Putamen (tissue), 1 donor: ENCODE measurements around the gene MKX.

ENCODE experiments used
- DNase-seq: peaks from one replicate; pipeline ENCODE4 v3.0.0-alpha.2; 2016; ENCODE audit warnings: low spot score

The MKX gene, protein sequence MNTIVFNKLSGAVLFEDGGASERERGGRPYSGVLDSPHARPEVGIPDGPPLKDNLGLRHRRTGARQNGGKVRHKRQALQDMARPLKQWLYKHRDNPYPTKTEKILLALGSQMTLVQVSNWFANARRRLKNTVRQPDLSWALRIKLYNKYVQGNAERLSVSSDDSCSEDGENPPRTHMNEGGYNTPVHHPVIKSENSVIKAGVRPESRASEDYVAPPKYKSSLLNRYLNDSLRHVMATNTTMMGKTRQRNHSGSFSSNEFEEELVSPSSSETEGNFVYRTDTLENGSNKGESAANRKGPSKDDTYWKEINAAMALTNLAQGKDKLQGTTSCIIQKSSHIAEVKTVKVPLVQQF

DNA sequence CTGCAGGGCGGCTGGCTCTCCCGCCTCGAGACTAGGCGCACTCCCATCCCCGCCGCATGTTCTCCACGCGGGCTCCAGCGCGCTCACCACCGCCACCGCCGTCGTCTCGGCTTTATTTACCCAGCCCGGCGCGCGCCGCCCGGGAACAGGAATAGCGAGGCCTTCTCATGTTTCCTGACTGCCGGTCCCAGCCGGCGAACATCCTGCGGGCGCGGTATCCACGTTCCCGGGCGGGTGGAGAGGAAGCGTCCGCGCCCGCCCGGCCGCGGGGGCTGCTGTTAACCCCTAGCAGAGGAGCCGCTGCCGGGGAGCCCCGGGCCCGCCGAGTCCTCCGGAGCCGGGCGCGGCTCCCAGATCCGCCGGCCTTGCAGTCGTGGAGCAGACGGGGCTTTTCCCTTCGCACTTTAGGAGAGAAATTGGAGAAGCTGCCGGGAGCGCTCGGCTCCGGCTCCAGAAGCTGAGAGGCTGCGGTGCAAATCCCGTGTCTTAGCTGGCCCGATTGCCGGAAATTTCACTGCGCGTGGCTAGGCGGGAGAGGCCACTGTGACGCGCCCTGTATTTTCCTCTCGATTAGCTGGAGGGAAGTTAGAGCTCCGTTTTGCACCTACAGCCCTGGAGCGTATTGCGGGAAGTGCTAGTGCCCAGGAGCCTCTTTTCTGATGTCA is at the start of gene MKX:
TSS of gene MKX (minus strand) at position 88 of the 665 bp plus-strand sequence. CDS start 2,404 bp downstream, outside the sequence.
- no peak for DNase-seq

DNA sequence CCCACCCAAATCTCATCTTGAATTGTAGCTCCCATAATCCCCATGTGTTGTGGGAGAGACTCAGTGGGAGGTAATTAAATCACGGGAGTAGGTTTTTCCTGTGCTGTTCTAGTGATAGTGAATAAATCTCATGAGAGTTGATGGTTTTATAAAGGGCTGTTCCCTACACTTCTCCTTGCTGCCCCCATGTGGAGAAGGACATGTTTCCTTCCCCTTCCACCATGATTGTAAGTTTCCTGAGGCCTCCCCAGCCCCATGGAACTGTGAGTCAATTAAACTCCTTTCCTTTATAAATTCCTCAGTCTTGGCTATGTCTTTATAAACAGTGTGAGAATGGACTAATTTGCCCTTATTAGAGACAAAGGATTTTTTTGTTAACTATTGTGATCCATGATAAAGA is 48.5 kb upstream of the MKX start:
- no peak for DNase-seq

DNA sequence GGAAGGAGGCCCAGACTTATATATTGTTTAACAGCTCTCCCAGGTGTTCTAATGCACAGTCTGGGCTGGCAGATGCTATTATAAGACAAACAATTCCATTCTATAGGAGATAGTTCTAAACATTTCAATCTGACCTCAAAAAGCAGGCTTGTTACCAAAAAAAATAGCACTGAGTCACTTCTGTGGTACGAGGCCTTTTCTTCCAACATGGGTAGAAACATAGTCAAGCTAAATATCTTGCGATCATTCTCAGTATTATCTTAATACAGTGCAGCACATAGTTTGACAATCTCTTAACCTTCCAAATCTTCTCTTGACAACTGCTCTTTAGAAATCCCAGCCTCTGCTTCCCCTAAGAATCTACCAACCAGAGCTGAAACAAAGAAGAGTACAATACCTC is 46.6 kb upstream of the MKX start:
- DNase-seq = no peak

DNA sequence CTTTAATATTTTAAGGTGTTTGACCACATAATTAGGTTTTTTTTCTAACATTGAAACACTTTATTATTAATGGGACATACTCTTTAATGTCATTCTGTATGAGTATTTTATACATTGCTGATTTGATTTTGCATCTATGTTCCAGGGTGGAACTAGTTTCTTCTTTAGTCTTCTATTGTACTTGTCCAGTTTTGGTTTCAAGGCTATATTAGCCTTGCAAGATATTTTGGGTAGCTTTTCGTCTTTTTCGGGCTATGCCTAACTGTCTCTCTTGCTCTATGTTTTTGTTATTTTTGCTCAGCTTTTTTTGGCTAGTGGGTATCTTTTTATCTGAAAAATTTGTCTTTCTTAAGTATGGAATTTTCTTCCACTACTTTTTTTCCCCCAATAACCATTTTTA is 38.7 kb upstream of the MKX start:
- DNase-seq = no peak

DNA sequence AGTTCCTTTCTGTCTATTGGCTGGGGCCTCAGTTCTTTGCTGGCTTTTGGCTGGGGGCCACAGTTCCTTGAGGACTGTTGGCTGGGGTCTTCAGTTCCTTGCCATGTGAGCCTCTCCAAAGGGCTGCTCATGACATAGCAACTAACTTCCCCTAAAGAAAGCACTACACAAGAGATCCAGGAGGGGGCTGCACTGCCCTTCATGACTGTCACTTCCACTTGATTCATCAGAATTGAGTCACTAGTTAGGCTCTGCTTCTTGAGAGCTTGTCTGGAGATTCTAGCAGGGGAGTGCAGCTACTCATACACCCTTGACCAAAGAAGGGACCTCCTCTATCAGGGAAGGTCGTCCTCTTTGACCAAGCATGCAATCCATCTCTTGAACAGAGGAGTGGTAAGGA is 38.0 kb upstream of the MKX start:
- no peak for DNase-seq

DNA sequence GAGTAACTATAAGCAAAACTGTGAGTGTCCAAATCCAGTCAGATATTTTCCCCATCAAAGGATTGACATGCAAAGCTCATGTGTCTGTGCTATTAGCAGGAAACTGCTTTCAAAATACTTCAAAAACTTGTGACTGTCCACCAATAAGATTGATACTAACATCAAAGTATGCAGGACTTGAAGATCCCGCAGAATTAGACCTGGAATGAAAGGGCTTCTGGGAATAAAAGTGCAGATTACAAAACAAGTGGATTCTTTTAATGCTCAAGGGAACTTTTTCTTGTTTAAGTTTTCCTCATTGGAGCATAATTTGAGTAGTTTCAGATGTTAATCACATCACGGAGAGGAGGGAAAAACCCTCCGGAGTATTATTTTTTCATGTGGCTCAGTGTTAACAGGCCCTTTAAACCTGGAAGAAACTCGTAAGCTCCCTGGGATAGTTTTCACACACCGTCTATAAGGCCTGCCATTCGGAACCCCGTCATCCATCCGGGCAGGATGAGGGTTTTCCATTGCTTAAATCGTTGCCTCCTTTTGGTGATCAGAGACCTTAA is 33.9 kb upstream of the MKX start:
- no peak for DNase-seq

DNA sequence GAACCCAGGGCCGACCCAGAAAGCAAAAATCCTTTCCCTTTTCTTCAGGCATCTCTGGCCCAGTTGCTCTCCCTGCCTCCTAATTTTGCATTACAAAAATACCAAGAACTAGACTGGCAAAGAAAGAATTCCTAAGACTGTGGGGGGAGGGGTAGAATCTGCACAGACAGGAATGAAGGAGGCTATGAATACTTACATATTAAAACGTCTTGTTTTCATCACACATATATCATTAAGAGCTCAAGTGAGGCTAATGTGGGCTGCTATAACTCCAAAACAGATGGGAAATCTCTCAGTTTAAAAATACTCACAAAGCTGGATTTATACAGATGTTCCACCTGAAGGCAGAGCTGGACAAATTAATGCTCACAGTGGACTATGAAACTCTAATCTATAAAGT is 29.2 kb upstream of the MKX start:
- no peak for DNase-seq

DNA sequence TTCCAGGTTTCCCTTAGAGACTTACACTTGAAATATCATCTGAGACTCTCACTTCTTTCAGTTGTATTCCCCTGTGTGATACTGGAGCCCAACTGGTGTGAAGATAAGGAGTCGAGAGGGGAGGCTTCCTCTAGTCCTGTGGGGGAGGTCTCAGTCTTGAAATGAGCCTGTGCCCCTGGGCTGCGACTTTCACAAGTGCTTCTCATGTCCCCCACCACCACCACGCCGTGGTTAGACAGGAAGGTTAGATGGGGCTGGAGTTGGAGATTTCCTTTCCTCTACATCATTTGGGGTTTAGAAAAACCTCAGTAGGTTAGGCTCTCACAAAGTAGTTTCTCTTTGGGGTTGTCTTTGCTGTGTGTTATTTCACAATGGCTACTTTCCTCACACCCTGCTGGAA is 25.6 kb upstream of the MKX start:
- DNase-seq = no peak

DNA sequence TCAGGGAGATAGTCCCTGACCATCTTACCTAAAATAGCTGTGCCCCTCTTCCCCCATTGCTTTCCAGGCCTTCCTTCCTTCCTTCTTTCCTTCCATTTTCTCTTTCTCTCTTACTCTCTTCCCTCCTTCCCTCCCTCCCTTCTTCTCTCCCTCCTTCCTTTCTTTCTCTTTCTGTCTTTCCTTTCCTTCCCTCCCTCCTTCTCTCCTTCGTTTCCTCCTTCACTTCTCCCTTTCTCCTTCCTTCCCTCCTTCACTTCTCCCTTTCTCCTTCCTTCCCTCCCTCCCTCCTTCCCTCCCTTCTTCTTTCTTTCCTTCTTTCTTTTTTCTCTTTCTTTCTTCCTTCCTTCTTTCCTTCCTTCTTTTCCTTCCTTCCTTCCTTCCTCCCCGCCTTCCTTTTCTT is 24.6 kb upstream of the MKX start:
- DNase-seq = no peak

DNA sequence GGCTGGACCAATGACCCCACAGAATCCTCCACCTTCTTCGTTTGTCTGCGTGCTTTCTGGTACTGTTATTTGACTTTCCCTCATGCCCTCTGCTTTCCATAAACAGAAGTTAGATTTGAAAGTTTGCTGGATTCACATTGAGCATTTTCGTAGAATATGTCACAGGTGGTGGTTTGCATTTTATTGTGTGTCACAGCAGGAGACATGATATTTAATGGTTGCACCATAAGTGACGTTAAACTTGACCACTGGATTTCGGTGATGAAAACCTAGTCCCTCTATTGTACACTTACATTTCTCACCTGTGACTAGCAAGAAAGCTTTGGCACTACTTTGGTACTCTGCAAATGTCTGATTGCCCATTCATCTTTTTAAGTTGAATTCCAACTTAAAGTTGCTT is 15.2 kb upstream of the MKX start:
- no peak for DNase-seq

DNA sequence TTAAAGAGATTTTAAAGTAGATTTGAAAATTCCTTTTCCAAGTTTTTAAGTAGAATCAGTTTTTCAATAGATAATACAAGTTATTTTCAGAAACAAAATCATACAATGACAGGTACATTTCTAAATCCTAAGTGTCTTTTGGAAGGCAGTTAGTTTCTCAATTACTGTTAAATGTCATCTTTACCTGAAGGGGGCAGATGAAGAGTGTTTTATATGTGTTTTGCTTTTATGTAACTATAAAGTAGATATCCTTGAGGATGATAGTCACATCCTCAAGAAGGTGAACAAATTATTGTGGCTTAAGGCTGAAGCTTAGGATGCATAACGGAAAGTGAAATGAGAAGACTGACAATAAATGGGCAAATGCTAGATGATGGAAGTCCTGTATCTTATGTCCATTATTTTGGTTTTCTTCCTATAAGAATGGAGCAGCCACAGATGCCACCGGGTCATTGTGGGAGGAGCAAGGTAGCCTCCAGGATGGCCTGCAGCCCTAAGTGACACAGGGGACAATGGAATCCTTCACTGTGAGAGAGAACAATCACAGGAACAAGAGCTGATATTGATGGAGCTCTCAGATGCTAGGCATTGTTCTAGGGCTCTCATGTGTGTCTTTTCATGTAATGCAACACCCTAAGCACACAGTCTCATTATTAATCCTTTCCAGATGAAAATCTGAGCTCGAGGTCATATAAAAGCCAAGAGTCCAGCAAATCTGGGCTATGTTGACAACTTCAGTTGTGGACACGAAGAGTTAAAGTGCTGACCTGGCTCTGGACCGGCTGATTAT is 14.1 kb upstream of the MKX start:
- DNase-seq = no peak

DNA sequence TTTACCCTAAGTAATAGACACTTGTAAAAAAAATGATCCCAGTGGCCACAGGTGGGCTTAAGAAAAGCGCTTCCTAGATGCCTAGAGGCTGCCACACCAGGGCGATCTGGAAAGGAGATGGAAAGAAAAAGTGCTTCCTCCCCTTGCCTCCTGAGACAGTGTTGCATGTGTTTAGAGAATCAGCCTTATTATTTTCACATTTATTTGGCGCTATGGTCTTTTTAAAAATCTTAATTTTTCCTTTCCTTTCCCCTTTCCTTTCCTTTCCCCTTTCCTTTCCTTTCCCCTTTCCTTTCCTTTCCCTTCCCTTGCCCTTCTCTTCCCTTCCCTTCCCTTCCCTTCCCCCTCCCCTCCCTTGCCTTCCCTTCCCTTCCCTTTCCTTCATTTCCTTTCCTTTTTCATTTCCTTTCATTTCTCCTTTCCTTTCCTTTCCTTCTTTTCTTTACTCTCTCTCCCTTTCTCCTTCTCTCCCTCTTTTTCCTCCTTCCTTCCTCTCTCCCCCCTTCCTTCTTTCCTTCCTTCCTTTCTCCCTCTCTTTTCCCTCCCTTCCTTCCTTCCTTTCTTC is 7.1 kb upstream of the MKX start:
- DNase-seq = no peak

DNA sequence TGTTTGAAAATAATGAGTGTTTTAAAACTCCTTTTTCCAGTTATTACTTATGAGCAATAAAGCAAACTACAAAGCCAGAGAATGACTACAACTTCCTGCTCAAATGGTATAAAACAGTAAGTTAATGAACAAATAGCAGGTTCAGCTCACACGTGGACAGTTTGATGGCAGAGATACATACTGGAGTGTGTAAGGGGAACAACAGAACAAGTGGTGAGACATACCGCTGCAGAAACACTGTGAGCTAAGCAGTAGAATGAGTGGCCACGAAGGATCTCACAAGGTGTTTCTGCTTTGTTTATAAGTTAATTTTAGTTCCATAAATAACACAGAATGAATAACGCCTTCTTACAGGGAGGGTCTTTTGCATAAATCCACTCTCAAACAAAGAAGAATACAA is 3.0 kb upstream of the MKX start:
- DNase-seq = no peak

DNA sequence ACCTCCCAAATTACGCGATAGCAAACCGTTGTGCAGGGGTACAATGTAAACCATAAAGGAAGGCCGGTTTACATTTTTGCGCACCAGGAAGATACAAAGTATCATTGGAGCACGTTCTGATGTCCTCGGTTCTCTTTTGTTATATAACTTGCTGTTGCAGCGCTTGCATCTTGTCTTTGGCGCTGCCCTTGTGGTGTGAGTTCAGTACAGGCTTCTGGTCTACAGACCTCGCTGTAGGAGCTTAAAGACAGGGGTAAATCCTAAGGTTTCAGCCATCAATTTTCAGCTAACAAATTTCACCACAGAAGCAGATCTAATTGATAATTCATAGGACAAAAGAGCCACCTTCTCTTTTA is 1.5 kb upstream of the MKX start:
- DNase-seq = no peak

DNA sequence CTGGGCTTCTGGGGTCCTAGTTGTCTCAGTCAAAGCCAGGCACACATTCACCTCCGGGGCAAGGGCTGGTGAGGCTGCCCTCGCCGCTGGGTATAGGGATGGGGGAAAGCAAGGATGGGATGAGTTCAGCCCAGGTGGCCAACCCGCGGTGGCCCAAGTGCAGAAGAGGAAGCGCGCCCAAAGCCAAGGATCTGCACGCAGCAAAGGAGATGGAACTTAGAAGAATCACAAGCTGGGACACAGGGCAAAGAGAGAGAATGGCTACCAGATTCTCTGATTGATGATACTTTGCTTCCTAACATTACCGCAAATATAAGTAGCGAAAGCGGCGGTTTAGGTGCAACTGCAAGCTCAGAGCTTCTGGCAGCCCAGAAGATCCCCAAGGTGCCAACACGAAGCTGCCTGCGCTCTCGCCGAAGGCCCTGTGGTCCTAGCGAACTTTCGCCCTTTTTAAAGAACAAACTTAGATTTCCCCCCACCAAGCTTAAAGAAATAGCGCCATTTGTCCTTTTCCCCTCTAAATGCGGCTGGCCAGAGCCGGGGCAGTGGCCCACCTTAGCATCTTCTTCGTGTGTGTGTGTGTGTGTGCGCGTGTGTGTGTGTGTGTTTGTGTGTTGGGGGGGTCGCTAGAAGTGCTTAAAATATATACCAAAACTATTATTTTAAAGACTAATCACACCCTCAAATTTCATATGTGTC is 927 bp upstream of the MKX start:
- DNase-seq = no peak

DNA sequence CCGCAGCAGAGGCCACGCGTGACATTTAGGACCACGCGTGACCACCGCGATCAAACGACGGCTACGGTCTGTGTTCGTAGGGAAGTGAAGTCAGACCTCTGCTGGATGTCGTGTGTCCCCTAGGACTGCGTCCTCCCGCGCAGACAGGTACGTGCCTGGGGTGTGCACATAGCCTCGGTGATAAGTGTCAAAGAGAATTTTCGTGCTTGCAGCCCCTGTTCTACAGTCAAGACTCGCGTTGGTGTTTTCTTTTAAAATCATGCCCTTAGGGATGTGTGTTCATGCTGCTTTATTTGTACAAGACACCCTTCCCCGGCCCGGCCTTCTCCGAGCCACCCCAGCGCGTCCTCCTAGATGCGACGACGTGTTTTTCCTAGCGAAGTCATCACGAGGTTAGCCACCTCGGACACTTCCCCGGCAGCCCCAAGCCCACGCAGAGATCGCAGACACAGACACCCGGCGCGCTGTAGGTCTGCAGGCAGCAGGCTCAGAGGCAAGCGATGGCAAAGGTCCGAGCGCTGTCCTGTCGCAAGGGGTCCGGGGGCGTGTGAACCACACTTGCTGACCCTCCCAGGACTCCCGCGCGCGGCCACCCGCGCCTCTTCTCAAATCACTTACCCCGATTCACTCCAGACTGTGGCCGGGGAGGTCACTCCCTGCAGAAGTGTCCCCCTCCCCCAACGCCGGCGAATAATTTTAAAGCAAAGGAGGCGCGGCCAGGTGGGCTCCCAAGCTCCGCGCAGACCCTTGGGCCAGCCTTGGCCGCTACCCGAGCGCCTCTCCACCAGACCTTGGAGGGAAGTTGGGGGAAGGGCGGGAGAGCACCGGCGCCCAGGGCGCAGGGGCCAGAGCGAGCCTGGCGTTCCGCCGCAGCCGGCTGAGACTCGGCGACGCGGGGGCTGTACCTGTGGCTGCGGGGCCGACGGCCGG is 552 bp downstream of the MKX start:
- no peak for DNase-seq

DNA sequence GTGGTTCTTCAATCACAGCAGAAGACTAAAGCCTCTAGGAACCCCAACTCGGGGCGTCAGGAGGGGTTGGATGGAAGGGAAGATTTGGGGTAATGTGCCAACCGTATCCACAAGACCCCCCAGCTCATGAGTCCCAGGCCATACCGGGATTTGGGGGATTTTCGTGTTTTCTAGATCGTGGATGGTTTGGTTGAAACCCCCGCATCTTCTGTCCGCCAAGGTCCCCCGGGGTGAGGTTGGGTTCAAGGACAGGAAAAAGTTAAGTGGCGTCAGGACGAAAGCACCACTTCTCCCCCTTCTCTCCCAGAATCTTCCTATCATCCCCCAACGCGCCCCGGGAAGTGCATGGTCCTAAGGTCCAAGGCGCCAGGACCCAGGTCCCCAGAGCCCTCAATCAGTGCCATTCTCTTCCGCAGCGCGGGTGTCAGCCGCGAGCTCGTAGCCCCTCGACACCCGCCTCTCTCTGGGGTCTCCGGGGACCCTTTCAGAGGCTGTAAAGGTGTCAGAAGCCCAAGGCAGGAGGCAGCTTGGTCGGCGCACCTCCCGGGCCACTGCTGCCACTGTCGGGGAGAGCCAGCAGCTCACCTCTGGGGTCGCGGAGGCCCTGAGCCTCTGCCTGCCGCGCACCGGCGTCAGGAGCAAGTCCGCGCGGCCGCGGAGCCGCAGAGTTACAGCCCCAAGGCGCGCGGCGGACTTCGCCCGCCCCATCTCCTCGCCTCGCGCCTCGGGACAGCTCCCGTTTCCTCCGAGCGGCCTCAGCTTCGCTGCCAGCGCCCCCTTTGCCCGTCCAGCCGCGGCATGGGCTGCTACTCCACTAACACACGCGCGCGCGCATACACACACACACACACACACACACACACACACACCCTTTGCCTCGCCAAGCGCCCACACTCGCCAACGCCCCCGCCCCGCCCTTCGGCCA is 1.5 kb downstream of the MKX start:
- DNase-seq = no peak

DNA sequence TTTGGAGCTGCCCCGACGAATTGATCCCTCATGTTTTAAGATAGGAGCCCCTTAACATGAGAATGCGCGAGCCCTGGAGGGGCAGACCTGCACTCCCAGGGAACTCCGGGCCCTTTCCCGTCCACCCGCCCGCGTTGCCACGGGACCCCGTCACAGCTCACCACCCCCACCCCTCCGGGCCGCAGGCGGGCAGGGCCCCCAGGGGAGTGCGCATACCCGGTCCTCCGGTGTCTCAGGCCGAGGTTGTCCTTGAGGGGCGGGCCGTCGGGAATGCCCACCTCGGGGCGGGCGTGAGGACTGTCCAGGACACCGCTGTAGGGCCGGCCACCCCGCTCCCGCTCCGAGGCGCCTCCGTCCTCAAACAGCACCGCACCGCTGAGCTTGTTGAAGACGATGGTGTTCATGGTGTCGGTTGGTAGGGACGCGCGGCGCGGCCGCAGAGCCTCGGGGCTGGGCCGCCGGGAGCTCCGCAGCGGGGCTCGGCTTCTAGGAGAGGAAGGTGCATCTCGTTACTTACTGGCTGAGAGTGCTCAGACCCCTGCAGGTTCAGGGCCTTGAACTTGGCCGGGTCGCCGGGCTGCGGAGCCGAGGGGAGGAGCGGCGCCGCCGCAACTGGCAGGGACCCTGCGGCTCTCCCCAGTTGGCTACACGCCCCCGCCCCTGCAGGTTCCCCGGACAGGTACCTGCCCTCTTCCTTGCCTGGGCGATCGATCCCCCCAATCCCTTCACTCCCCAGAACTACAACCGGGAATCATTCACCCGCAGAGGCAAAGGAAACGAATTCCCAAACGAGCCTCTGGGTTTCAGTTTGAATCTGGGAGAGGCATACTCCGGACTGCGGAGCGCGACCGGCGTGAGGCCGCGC is 2.4 kb downstream of the MKX start:
- no peak for DNase-seq
